ENCODE data around the gene ZNF346.

ZNF346 gene

GRCh38 chr5:177117441-177118045 lies 95.0 kb downstream of the ZNF346 start:
- DNase-seq (ENCODE audit: low read depth), result no peak

GRCh38 chr5:177122566-177122965 lies 100.1 kb downstream of the ZNF346 start:
- DNase-seq (ENCODE audit: low read depth), result no peak

GRCh38 chr5:177123789-177124485 lies 101.4 kb downstream of the ZNF346 start:
- no peak for DNase-seq (ENCODE audit: low read depth)

- no peak for DNase-seq (ENCODE audit: low read depth)
Observed at GRCh38 chr5:177124486-177124991, 102.0 kb downstream of the ZNF346 start.

GRCh38 chr5:177126771-177127170 lies 104.3 kb downstream of the ZNF346 start:
- no peak for DNase-seq (ENCODE audit: low read depth)

- DNase-seq (ENCODE audit: low read depth), result no peak
Observed at GRCh38 chr5:177128551-177128981, 106.1 kb downstream of the ZNF346 start.

GRCh38 chr5:177130211-177131018 lies 107.9 kb downstream of the ZNF346 start:
- DNase-seq (ENCODE audit: low read depth), result no peak

Data from activated gamma-delta T cell treated with anti-CD3 and anti-CD28 coated beads, Interleukin-2, amount 50 U/mL, for 16 hours (primary cell).